Suprapubic skin (tissue), 4 donors: Measurements from ENCODE around the gene HMGN3. TPM values are rescaled to one million over a fixed set of nuclear protein-coding genes. Genes with fewer than 3 reads are reported as not detected.

Experiments used
- DNase-seq, 2 donors: peaks; one replicate each; pipeline ENCODE4 v3.0.0-alpha.2; 2019; ENCODE audit warnings: low spot score in 2 of 2
- H3K27ac ChIP-seq: fragments of 200-600 bp; sonication (generic); one replicate; pipeline ENCODE4 v1.5.1; 2019
- H3K27me3 ChIP-seq: fragments of 200-600 bp; sonication (generic); one replicate; pipeline ENCODE4 v1.5.1; 2019
- H3K36me3 ChIP-seq: fragments of 200-600 bp; sonication (generic); one replicate; pipeline ENCODE4 v1.5.1; 2019
- H3K4me1 ChIP-seq: fragments of 200-600 bp; sonication (generic); one replicate; pipeline ENCODE4 v1.5.1; 2019
- H3K4me3 ChIP-seq: fragments of 200-600 bp; sonication (generic); one replicate; pipeline ENCODE4 v1.5.1; 2019; ENCODE audit warnings: mild to moderate bottlenecking
- H3K9me3 ChIP-seq: fragments of 200-600 bp; sonication (generic); one replicate; pipeline ENCODE4 v1.5.1; 2019
- CTCF ChIP-seq, 2 donors: fragments of 200-600 bp in 1 of 2; fragments of 450-650 bp in 1 of 2; sonication (generic) in 1 of 2; IDR thresholded peaks; one replicate each; pipeline ENCODE4 v1.5.1; 2016 to 2019; ENCODE audit warnings: antibody characterized with exemption in 2 of 2, mild to moderate bottlenecking in 1 of 2, moderate library complexity in 1 of 2
- EP300 ChIP-seq: sonication (generic); formaldehyde crosslinking; IDR thresholded peaks from one replicate; pipeline ENCODE4 v1.6.1; 2017; ENCODE audit warnings: antibody characterized with exemption
- POLR2A ChIP-seq, 2 donors: fragments of 450-650 bp; IDR thresholded peaks; one replicate each; pipeline ENCODE4 v1.6.1; 2017; ENCODE audit warnings: antibody characterized with exemption in 2 of 2, mild to moderate bottlenecking in 2 of 2, moderate library complexity in 2 of 2
- POLR2AphosphoS5 ChIP-seq, 3 donors: sonication (generic); formaldehyde crosslinking; IDR thresholded peaks; one replicate each; pipeline ENCODE4 v1.6.1; 2017; ENCODE audit warnings: antibody characterized with exemption in 3 of 3
- WGBS: methylation state at CpG from one replicate; pipeline ENCODE4 v1.1.5; 2018; 5-methylcytosine and 5-hydroxymethylcytosine counted together
- total RNA-seq, 4 donors: library from RNA; depleted of rRNA; stranded (reverse); fragments of >200 nt; gene quantifications; one replicate each; pipeline ENCODE4 v1.1.0, GENCODE V29; 2016

HMGN3 gene
- total RNA-seq, 4 donors from 2014 or later = 31.0 to 37.8 (median 35.9) TPM

GRCh38 chr6:79240509-79240908 lies 6.0 kb upstream of the HMGN3 start:
- H3K36me3 ChIP-seq = no peaks in the 10 kb centered on the region
- H3K4me3 ChIP-seq = no peak overlapping the region
- peaks cover 16% of the 10 kb centered on the region for H3K4me1 ChIP-seq
- no peaks in the 10 kb centered on the region for H3K9me3 ChIP-seq
- DNase-seq = no peak
- 55% methylated on average over 1 of the region's 1 CpG for WGBS
- no peaks in the 10 kb centered on the region for H3K27me3 ChIP-seq
- no peak overlapping the region for H3K27ac ChIP-seq
- TF ChIP-seq EP300 (no peak), POLR2AphosphoS5 (IDR thresholded peaks at IDR 0.05) (no peak), CTCF (IDR thresholded peaks at IDR 0.05) (no peak), POLR2A (IDR thresholded peaks at IDR 0.05) (no peak)

GRCh38 chr6:79239536-79240168 lies 5.2 kb upstream of the HMGN3 start:
- WGBS = 60% methylated on average over 6 of the region's 6 CpGs
- no peak for DNase-seq
- Histone ChIP-seq H3K4me1 (peaks cover 16% of the 10 kb centered on the region), H3K27me3 (no peaks in the 10 kb centered on the region), H3K27ac (no peak overlapping the region), H3K4me3 (no peak overlapping the region), H3K36me3 (no peaks in the 10 kb centered on the region), H3K9me3 (no peaks in the 10 kb centered on the region)
- no peak for TF ChIP-seq POLR2A (IDR thresholded peaks at IDR 0.05)

GRCh38 chr6:79238919-79239318 lies 4.4 kb upstream of the HMGN3 start:
- TF ChIP-seq CTCF (IDR thresholded peaks at IDR 0.05) (no peak), POLR2A (IDR thresholded peaks at IDR 0.05) (no peak), POLR2AphosphoS5 (IDR thresholded peaks at IDR 0.05) (no peak), EP300 (no peak)
- Histone ChIP-seq H3K4me1 (peaks cover 16% of the 10 kb centered on the region), H3K27me3 (no peaks in the 10 kb centered on the region), H3K9me3 (no peaks in the 10 kb centered on the region), H3K4me3 (no peak overlapping the region), H3K27ac (no peak overlapping the region), H3K36me3 (no peaks in the 10 kb centered on the region)
- no peak for DNase-seq

GRCh38 chr6:79236711-79237110 lies 2.2 kb upstream of the HMGN3 start:
- Histone ChIP-seq H3K9me3 (no peaks in the 10 kb centered on the region), H3K36me3 (no peaks in the 10 kb centered on the region), H3K4me3 (no peak overlapping the region), H3K4me1 (peaks cover 34% of the 10 kb centered on the region), H3K27me3 (no peaks in the 10 kb centered on the region), H3K27ac (no peak overlapping the region)
- WGBS = 73% methylated on average over 3 of the region's 3 CpGs
- TF ChIP-seq EP300 = no peak
- no peak for TF ChIP-seq POLR2A (IDR thresholded peaks at IDR 0.05)
- no peak for TF ChIP-seq CTCF (IDR thresholded peaks at IDR 0.05)
- no peak for TF ChIP-seq POLR2AphosphoS5 (IDR thresholded peaks at IDR 0.05)
- DNase-seq = no peak

GRCh38 chr6:79233611-79234149 lies 802 bp downstream of the HMGN3 start:
- H3K4me3 ChIP-seq = peak overlapping the region; percentile 68
- DNase-seq = peak; percentile 93 to 94
- H3K27me3 ChIP-seq = no peaks in the 10 kb centered on the region
- no peaks in the 10 kb centered on the region for H3K9me3 ChIP-seq
- no peaks in the 10 kb centered on the region for H3K36me3 ChIP-seq
- peaks cover 29% of the 10 kb centered on the region for H3K4me1 ChIP-seq
- peak overlapping the region; percentile 86 for H3K27ac ChIP-seq
- 2% methylated on average over 39 of the region's 41 CpGs for WGBS
- TF ChIP-seq CTCF (IDR thresholded peaks at IDR 0.05) (peak; percentile 18 to 35), POLR2A (IDR thresholded peaks at IDR 0.05) (no peak), POLR2AphosphoS5 (IDR thresholded peaks at IDR 0.05) (peak in 1 of 3 donors; percentile 11), EP300 (no peak)
